Fibroblast of lung (primary cell): ENCODE data around the gene BIN1.

ENCODE experiments used
- CTCF ChIP-seq, 2 donors: IDR thresholded peaks in 1 of 2; conservative IDR thresholded peaks in 1 of 2; 1 replicate in 1 of 2; 2 replicates in 1 of 2; pipeline ENCODE4 v1.5.1; 2011 to 2012; ENCODE audit warnings: low read length in 2 of 2, control low read depth in 1 of 2, inconsistent platforms in 1 of 2, low read depth in 1 of 2, mild to moderate bottlenecking in 1 of 2
- EZH2 ChIP-seq: IDR thresholded peaks from 2 replicates; pipeline ENCODE4 v1.5.1; 2012; ENCODE audit warnings: low read length, control low read depth, mild to moderate bottlenecking; ENCODE audit errors: missing control alignments

- TF ChIP-seq EZH2 (no peak), CTCF (conservative IDR thresholded peaks at IDR 0.05 in 1 of 2, IDR thresholded peaks at IDR 0.05 in 1 of 2; ENCODE audit: low read depth in 1 of 2, low read length in 2 of 2) (no peak)
These were observed 6.5 kb downstream of the BIN1 start for GRCh38 chr2:127100251-127101047.
